NCI-H146 (cell line): ENCODE measurements around the gene PILRA.

Experiments used
- DNase-seq: peaks from one replicate; lab custom pipeline; 2025; lab: John Stamatoyannopoulos, UW

Gene PILRA

DNA sequence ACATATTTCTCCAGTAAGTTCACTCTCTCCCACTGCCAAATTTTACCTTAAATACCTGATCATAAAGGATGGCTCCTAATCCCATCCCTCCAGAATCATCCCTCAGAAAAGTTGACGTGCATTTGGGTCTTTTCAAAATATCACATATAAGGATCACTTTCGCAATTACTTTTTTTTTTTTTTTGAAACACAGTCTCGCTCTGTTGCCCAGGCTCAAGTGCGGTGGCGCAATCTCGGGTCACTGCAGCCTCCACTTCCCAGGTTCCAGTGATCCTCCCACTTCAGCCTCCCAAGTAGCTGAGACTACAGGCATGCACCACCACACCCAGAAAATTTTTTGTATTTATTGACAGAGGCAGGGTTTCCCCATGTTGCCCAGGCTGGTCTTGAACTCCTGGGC, 37.8 kb downstream of the PILRA start:
- no peak for DNase-seq

DNA sequence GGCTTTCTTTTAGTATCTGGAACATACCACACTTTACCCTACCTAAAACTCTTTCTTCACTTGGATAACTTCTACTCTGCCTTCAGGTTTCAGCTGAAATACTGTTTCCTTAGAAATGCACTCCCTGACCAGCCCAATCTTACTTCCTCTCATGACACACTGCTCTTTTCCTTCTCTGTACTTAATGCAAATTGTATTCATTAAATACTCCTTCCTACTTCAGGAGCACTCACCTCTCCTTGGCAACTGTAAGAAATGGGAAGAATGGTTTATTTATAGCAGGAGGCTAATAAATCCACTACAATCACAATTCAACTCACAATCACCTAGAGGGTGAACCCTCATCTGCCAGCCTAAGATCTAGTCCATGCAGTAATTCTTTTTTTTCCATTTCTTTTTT, 40.1 kb downstream of the PILRA start:
- DNase-seq: no peak

GRCh38 chr7:100413889-100414288, 40.6 kb downstream of the PILRA start:
- no peak for DNase-seq

- no peak for DNase-seq
Measured at GRCh38 chr7:100415448-100415847, 42.2 kb downstream of the PILRA start.

- no peak for DNase-seq
Measured at GRCh38 chr7:100418930-100419659, 45.8 kb downstream of the PILRA start.

DNA sequence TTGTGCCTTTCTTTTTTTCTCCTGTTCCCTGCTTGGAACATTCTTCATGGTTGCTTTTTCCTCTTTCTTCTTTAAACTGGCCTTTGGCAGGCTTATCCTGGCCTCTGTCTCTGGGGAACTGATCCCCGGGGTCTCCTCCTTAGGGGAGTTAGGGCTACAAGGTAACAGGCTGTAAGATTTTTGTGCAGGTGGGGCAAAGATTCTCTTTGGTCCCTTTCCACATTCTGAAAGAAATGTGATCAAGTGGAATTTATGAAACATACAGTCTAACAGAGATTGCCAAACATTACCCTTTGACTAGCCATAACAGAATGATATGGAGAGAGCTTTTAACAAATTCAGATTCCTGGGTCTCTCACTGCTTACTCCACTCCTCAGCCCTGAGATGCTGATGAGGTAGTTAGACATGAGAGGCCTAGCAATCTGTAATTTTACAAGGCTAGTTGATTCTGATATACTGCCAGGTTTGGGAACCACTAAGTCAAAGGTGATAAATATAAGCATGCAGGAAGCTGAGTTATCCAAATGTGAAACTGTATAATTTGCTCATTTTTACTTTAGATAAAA, 46.5 kb downstream of the PILRA start:
- no peak for DNase-seq

DNA sequence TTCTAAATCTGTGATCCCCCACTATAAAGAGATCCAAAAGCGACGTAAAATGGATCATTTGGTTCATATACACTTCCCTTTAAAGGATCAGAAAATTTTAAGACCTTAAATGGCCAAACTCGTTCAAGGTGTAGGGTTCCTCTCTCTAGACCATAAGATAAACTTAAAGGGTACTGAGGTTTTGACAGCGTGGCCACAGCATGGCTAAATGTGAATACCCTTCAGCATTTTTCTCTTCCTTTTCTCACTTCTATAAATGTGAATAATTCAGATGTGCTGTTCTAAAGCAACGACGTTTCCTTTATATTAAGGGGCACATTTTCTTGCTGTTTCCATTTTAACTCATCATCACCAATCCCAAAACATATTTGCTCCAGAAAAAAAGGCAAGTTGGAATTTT, 50.0 kb downstream of the PILRA start:
- DNase-seq: no peak

DNA sequence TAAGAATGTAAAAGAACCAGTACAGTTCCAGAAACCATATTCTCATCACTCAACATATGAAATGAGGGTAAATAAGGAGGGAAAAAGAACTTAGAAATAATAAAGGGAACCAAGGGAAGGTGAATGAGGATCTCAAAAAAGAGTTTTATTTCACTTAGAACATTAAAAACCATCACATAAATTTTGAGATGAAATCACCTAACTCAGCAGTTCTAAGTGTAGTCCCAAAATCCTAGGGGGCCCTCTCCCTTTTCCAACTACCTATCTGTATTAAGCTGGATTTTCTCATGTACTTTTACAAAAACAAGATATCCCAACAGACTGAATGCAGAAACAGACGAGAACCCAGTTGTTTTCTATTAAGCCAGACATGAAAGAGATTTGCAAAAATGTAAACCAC, 52.1 kb downstream of the PILRA start:
- DNase-seq: no peak

DNA sequence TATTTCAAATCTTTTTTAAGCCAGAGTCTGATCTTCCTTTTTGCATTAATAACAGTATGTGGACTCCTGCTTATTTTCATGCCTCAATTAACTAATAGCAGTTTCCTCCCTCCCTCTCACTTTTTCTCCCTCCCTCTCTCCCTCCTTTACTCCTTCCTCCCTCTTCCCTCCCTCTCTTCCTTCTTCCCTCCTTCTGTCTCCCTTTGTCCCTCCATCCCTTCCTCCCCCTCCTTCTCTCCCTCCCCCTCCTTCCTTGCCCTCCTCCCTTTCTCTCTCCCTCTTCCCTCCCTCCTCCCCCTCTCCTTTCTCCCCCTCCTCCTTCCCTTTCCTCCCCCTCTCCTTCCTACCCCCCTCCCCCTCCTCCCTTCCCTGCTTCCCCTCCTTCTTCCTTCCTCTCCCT, 53.2 kb downstream of the PILRA start:
- DNase-seq: no peak

GRCh38 chr7:100427762-100428198, 54.5 kb downstream of the PILRA start:
- DNase-seq: no peak

GRCh38 chr7:100428199-100428966, 55.1 kb downstream of the PILRA start, which contains the start of gene ZCWPW1:
Gene ZCWPW1 (minus strand): TSS chr7:100428703. CDS start chr7:100420649, 8,054 bp downstream.
- DNase-seq: peak; percentile 97

- DNase-seq: peak; percentile 100
Measured at GRCh38 chr7:100428967-100429636, 55.8 kb downstream of the PILRA start.

GRCh38 chr7:100429637-100430492, 56.6 kb downstream of the PILRA start, which contains the start of gene MEPCE:
Gene MEPCE (plus strand): TSS chr7:100429831. CDS start chr7:100430019, 188 bp downstream.
- peak; percentile 97 for DNase-seq

GRCh38 chr7:100430493-100431285, 57.4 kb downstream of the PILRA start:
- no peak for DNase-seq

DNA sequence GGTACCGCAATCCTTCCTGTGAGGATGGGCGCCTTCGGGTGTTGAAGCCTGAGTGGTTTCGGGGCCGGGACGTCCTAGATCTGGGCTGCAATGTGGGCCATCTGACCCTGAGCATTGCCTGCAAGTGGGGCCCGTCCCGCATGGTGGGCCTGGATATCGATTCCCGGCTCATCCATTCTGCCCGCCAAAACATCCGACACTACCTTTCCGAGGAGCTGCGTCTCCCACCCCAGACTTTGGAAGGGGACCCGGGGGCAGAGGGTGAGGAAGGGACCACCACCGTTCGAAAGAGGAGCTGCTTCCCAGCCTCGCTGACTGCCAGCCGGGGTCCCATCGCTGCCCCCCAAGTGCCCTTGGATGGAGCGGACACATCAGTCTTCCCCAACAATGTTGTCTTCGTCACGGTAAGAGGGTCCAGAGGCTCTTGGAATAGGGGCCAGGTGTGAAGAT, 58.0 kb downstream of the PILRA start:
- DNase-seq: no peak

DNA sequence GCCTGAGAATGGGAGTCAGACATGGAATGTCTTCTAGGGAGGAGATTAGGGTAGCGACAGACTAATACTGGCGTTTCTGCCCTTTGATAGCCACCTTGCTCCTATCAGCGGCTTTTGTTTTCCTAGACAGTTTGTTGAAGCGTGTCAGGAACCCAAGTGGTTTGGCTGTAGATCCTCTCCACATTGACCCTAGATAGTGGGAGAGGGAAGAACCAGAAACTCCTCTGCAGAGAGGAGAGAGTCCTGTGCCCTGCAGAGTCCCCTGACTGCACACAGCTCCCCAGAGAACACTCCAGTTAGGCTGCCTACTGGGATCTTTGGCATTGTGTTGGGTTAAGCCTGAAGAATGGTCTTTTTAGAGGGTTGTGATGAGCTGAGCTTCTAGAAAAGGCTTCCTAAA, 58.8 kb downstream of the PILRA start:
- DNase-seq: no peak

GRCh38 chr7:100432621-100433275, 59.5 kb downstream of the PILRA start:
- no peak for DNase-seq

DNA sequence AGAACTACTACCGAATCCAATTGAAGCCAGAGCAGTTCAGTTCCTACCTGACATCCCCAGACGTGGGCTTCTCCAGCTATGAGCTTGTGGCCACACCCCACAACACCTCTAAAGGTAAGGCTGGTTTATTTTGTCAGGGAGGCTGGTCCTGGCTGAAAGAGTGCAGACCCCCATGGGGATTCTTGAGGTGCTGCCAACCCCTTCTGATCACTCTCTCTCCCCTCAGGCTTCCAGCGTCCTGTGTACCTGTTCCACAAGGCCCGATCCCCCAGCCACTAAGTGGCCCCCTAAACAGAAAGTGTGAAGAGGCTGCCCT, 59.9 kb downstream of the PILRA start:
- DNase-seq: no peak

DNA sequence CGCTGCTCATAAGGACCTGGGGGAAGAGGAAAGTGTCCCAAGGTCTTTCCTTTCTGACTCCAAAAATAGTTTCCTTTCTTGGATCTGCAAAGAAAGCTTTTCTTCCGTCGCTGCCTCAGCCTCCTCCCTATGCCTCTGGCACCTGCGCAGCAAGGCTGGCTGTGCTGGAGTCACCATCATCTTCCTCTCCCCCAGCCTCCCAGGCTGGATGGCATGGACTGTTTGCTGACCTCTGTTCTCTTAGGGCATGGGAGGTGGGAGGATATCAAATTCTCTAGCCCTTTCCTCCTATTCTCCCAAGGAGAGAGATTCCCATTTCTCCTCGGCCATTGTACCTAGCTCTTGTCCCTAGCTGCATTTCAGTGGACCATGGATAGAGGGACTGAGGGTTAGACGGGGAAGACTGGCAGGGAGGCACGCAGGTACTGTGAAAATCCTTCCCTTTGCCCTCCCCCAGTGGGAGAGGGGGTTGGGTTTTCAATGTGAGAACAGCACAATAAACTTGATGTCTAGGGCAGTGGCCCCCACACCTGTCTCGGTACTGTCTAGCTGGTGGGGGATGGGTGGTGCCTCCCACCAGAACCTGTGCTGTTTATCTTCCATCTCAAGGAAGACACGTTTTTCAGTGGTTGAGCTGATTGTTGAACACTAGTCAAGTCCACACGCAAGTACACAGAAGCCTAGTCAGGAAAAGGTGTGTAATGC, 60.5 kb downstream of the PILRA start:
- DNase-seq: no peak
